GF-D8 (cell line): ENCODE data around the gene ZNF514.
"Not testable (repeated sequence)": the region's sequence is repeated elsewhere in the genome, so short reads cannot be mapped to it uniquely, and the experiment has no call there.

Source experiments
- DNase-seq: peaks from one replicate; lab custom pipeline; 2025; lab: John Stamatoyannopoulos, UW

The ZNF514 gene

GRCh38 chr2:95122197-95122551, 37.5 kb downstream of the ZNF514 start:
- no peak for DNase-seq

GRCh38 chr2:95121407-95122196, 38.0 kb downstream of the ZNF514 start, which contains the start of gene MRPS5:
MRPS5 (minus strand) TSS chr2:95121808; CDS start chr2:95121791, 17 bp downstream.
- DNase-seq, result peak; percentile 34

GRCh38 chr2:95121093-95121406, 38.6 kb downstream of the ZNF514 start:
- no peak for DNase-seq

DNA sequence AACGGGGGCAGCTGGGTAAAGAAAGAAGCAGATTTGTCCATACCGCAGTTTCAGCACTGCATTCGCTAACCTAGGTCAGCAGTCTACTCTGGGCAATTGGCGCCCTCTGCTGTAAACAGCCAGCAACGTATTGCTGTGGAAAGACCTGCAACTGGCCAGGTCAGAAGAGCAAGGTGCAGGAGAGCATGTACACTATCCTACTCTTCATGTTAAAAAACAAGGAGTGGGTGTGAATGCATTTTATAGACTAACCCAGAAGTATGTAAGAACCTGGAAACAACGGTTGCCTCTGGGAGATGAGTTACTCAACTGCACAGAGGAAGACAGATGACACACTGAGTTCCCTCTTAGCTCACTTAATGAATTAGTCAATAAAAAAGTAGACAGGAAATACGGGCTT, 44.2 kb downstream of the ZNF514 start:
- peak; percentile 16 for DNase-seq

DNA sequence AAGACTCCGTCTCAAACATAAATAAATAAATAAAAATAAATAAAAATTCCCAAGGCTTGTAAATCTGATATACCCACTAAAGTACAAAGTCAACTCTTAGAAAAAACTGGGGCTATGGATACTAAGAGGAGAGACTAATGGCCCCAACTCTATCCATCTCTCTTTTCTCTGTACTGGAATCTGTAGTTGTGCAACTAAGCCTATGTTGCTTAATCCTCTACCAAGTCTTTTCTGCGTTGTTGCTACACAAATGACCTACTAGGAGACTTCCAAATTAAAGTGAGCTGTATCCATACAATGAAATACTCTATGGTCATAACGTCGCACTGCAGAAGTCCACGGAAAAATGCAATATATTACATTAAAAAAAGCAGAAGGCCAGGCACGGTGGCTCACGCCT, 46.2 kb downstream of the ZNF514 start:
- DNase-seq, result no peak

DNA sequence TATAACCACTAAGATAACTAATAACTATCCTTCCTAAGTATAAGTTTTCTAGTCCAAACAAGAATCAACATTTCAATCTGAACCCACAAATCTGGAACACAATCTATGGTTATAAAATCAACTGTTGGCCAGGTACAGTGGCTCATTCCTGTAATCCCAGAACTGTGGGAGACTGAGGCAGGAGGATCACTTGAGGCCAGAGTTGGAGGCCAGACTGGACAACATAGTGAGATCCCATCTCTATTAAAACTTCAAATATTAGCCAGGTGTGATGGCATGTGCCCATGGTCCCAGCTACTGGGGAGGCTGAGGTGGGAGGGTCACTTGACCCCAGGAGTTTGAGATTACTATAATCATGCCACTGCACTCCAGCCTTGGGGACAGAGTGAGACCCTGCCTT, 49.3 kb downstream of the ZNF514 start:
- no peak for DNase-seq

GRCh38 chr2:95109260-95109659, 50.4 kb downstream of the ZNF514 start:
- DNase-seq, result no peak

GRCh38 chr2:95106081-95106480, 53.6 kb downstream of the ZNF514 start:
- DNase-seq, result no peak

GRCh38 chr2:95104606-95105005, 55.0 kb downstream of the ZNF514 start:
- no peak for DNase-seq

DNA sequence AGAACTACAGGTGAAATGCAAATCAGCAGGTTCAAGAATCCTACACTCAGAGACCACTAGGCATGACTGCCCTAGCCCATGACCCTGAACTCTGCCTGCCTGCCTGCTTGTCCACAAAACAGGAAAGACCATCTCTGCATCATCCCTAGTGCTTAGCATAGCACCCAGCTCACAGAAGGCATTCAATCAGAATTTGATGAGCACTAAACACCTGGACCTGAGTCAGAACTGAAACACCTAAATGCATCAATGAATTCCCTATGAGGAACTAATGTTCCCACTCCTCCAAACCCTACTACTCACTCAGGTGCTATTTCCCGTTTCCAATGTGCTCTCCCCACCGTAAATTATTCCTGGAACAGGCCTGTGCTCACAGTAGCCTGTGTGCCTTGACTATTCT, 59.7 kb downstream of the ZNF514 start:
- no peak for DNase-seq

DNA sequence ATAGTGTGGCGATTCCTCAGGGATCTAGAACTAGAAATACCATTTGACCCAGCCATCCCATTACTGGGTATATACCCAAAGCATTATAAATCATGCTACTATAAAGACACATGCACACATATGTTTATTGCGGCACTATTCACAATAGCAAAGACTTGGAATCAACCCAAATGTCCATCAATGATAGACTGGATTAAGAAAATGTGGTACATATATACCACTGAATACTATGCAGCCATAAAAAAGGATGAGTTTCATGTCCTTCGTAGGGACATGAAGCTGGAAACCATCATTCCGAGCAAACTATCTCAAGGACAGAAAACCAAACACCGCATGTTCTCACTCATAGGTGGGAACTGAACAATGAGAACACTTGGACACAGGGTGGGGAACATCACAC, 61.4 kb downstream of the ZNF514 start:
- DNase-seq, result not testable (repeated sequence)
